Progenitor cell of endocrine pancreas (in vitro differentiated cells): ENCODE measurements around the gene INIP. TPM values are rescaled to one million over a fixed set of nuclear protein-coding genes. Genes with fewer than 3 reads are reported as not detected.

Source experiments
- DNase-seq: peaks from one replicate; pipeline ENCODE4 v3.0.0; 2021; ENCODE audit warnings: low spot score; ENCODE audit not compliant: unreplicated experiment
- H3K27ac Mint-ChIP-seq: 2 replicates; pipeline ENCODE4 v1.8.0; 2021; ENCODE audit warnings: mild to moderate bottlenecking, moderate library complexity, mixed read lengths
- H3K27me3 Mint-ChIP-seq: 2 replicates; pipeline ENCODE4 v1.8.0; 2021; ENCODE audit warnings: mixed read lengths
- H3K36me3 Mint-ChIP-seq: 2 replicates; pipeline ENCODE4 v1.8.0; 2022; ENCODE audit warnings: mixed read lengths; ENCODE audit not compliant: insufficient read depth
- H3K4me1 Mint-ChIP-seq: 2 replicates; pipeline ENCODE4 v1.8.0; 2021; ENCODE audit warnings: low read depth, mixed read lengths
- H3K4me3 Mint-ChIP-seq: 2 replicates; pipeline ENCODE4 v1.8.0; 2021; ENCODE audit warnings: low read depth, mild to moderate bottlenecking, moderate library complexity, mixed read lengths
- H3K9me3 Mint-ChIP-seq: 2 replicates; pipeline ENCODE4 v1.8.0; 2021; ENCODE audit warnings: low read depth, mixed read lengths
- CTCF ChIP-seq: fragments of 200-600 bp; sonication (generic); IDR thresholded peaks from one replicate; pipeline ENCODE4 v1.5.0; 2021; ENCODE audit warnings: antibody characterized with exemption, mild to moderate bottlenecking; ENCODE audit not compliant: unreplicated experiment
- total RNA-seq: library from RNA; stranded (reverse); gene quantifications from 2 replicates; pipeline ENCODE4 v1.2.1, GENCODE V29; 2021

INIP gene
- total RNA-seq, 1 donor from 2014 or later: 32.6 TPM

GRCh38 chr9:112642126-112642525, 75.8 kb downstream of the INIP start:
- Mint-ChIP-seq H3K36me3 (peaks cover 47% of the 10 kb centered on the region), H3K4me3 (no peak overlapping the region), H3K27ac (no peak overlapping the region), H3K27me3 (no peaks in the 10 kb centered on the region), H3K4me1 (no peaks in the 10 kb centered on the region), H3K9me3 (peaks cover 25% of the 10 kb centered on the region)
- no peak for DNase-seq
- TF ChIP-seq CTCF: no peak

GRCh38 chr9:112640311-112640710, 77.6 kb downstream of the INIP start:
- no peaks in the 10 kb centered on the region for H3K27me3 Mint-ChIP-seq
- no peak for TF ChIP-seq CTCF
- H3K4me1 Mint-ChIP-seq: no peaks in the 10 kb centered on the region
- H3K36me3 Mint-ChIP-seq: peaks cover 36% of the 10 kb centered on the region
- no peak overlapping the region for H3K4me3 Mint-ChIP-seq
- H3K27ac Mint-ChIP-seq: no peak overlapping the region
- peaks cover 25% of the 10 kb centered on the region for H3K9me3 Mint-ChIP-seq
- no peak for DNase-seq

Other genes with a start within 250 kb of the INIP start
- 51.1 and 55.3 TPM in 2 replicates for gene KIAA1958, start 231.3 kb downstream of the INIP start, total RNA-seq
- gene SNX30, start 32.6 kb upstream of the INIP start, total RNA-seq: 12.9 and 13.4 TPM in 2 replicates
- not detected in 2 replicates for gene SLC46A2, start 172.8 kb upstream of the INIP start, total RNA-seq